SK-N-SH (cell line): ENCODE measurements around the gene MBNL2. TPM values are rescaled to one million over a fixed set of nuclear protein-coding genes. Genes with fewer than 3 reads are reported as not detected.

Experiments
- CTCF ChIA-PET: fragments of 300-600, 350-600 bp; formaldehyde crosslinking; extraction: SDS; loops from one replicate; lab custom pipeline; 2021; lab: Yijun Ruan, JAX
- POLR2A ChIA-PET: fragments of 350-600 bp; sonication (Branson Sonifier 250); formaldehyde crosslinking; extraction: SDS; loops from one replicate; lab custom pipeline; 2020; ENCODE audit warnings: antibody characterized with exemption, inconsistent platforms; lab: Yijun Ruan, JAX
- DNase-seq: peaks from one replicate; pipeline ENCODE4 v3.0.0; 2012
- H2AFZ ChIP-seq: fragments of 200-600 bp; sonication (generic); 2 replicates; pipeline ENCODE4 v1.8.1; 2016; ENCODE audit warnings: antibody characterized with exemption, mild to moderate bottlenecking, low read depth
- H3F3A ChIP-seq: fragments of 200-600 bp; sonication (generic); replicated peaks from 2 replicates; pipeline ENCODE3; 2016; ENCODE audit warnings: antibody characterized with exemption, mild to moderate bottlenecking; ENCODE audit not compliant: insufficient read depth
- H3K27ac ChIP-seq, 2 experiments: fragments of 200-500 bp in 1 of 2; fragments of 200-600 bp in 1 of 2; sonication (Bioruptor generic) in 1 of 2; sonication (generic), shearing (Covaris generic) in 1 of 2; 2 replicates each; pipeline versions ENCODE4 v1.5.1 to v1.6.1; 2014 to 2016; ENCODE audit warnings: low read depth in 2 of 2, inconsistent platforms in 1 of 2, low read length in 1 of 2, mild to moderate bottlenecking in 1 of 2, mixed read lengths in 1 of 2
- H3K27me3 ChIP-seq: fragments of 200-600 bp; sonication (generic), shearing (Covaris generic); 2 replicates; pipeline ENCODE4 v1.6.1; 2016; ENCODE audit warnings: mixed run types; ENCODE audit not compliant: insufficient read depth
- H3K36me3 ChIP-seq, 2 experiments: fragments of 200-500 bp in 1 of 2; fragments of 200-600 bp in 1 of 2; sonication (Bioruptor generic) in 1 of 2; sonication (generic) in 1 of 2; replicated peaks in 1 of 2; 2 replicates each; pipeline versions ENCODE3 to v1.5.1; 2014 to 2016; ENCODE audit warnings: low read length in 1 of 2, mild to moderate bottlenecking in 1 of 2; ENCODE audit not compliant: insufficient read depth in 2 of 2, control insufficient read depth in 1 of 2
- H3K4me1 ChIP-seq, 2 experiments: fragments of 200-500 bp in 1 of 2; fragments of 200-600 bp in 1 of 2; sonication (Bioruptor generic) in 1 of 2; sonication (generic), shearing (Covaris generic) in 1 of 2; 2 replicates each; pipeline versions ENCODE4 v1.5.1 to v1.6.1; 2014 to 2016; ENCODE audit warnings: low read depth in 1 of 2, low read length in 1 of 2, mixed run types in 1 of 2; ENCODE audit not compliant: insufficient read depth in 2 of 2, control insufficient read depth in 1 of 2
- H3K4me2 ChIP-seq: fragments of 200-600 bp; sonication (generic), shearing (Covaris generic); 2 replicates; pipeline ENCODE4 v1.6.1; 2017; ENCODE audit warnings: mixed run types
- H3K4me3 ChIP-seq, 2 experiments: fragments of 200-500 bp in 1 of 2; fragments of 200-600 bp in 1 of 2; sonication (Bioruptor generic) in 1 of 2; sonication (generic), shearing (Covaris generic) in 1 of 2; 2 replicates each; pipeline versions ENCODE4 v1.5.1 to v1.8.1; 2014 to 2016; ENCODE audit warnings: low read depth in 2 of 2, inconsistent platforms in 1 of 2, low read length in 1 of 2, mild to moderate bottlenecking in 1 of 2, mixed read lengths in 1 of 2, moderate library complexity in 1 of 2
- H3K79me2 ChIP-seq: fragments of 200-600 bp; sonication (generic); 2 replicates; pipeline ENCODE4 v1.8.1; 2017; ENCODE audit warnings: mild to moderate bottlenecking; ENCODE audit not compliant: insufficient read depth
- H3K9ac ChIP-seq: fragments of 200-600 bp; sonication (generic); 2 replicates; pipeline ENCODE4 v1.6.1; 2017; ENCODE audit warnings: mixed run types
- H3K9me2 ChIP-seq: fragments of 200-600 bp; sonication (generic); 2 replicates; pipeline ENCODE4 v1.6.1; 2017; ENCODE audit warnings: mixed run types
- H3K9me3 ChIP-seq: fragments of 200-600 bp; sonication (generic); 2 replicates; pipeline ENCODE4 v1.6.1; 2017; ENCODE audit warnings: mixed run types, mild to moderate bottlenecking, moderate library complexity
- H4K20me1 ChIP-seq: fragments of 200-600 bp; sonication (generic); 2 replicates; pipeline ENCODE4 v1.6.1; 2017; ENCODE audit warnings: mild to moderate bottlenecking, mixed run types; ENCODE audit not compliant: insufficient read depth
- EP300 ChIP-seq, 2 experiments: IDR thresholded peaks; 2 replicates each; pipeline versions ENCODE4 v1.4.0 to v1.6.1; 2012; ENCODE audit warnings: borderline replicate concordance in 1 of 2, low read depth in 1 of 2, low read length in 1 of 2
- FOSL2 ChIP-seq: IDR thresholded peaks from 2 replicates; pipeline ENCODE4 v1.4.0; 2012; ENCODE audit warnings: low read depth, mild to moderate bottlenecking, moderate library complexity, borderline replicate concordance
- FOXJ3 ChIP-seq: sonication (generic); formaldehyde crosslinking; IDR thresholded peaks from 2 replicates; pipeline ENCODE4 v1.5.1; 2020; ENCODE audit warnings: mild to moderate bottlenecking, missing genetic modification reagents
- FOXM1 ChIP-seq: IDR thresholded peaks from 2 replicates; pipeline ENCODE4 v1.4.0; 2012; ENCODE audit warnings: low read depth, mild to moderate bottlenecking
- GATA2 ChIP-seq: sonication (generic); formaldehyde crosslinking; IDR thresholded peaks from 2 replicates; pipeline ENCODE4 v1.5.0; 2020; ENCODE audit warnings: mild to moderate bottlenecking, missing genetic modification reagents
- JUND ChIP-seq: IDR thresholded peaks from 2 replicates; pipeline ENCODE4 v1.4.0; 2012
- MAX ChIP-seq: IDR thresholded peaks from 2 replicates; pipeline ENCODE4 v1.4.0; 2012; ENCODE audit warnings: low read depth
- MXI1 ChIP-seq: IDR thresholded peaks from 2 replicates; pipeline ENCODE4 v1.6.1; 2012; ENCODE audit warnings: mild to moderate bottlenecking, low read depth, low read length, improper control_type of control experiment
- NRF1 ChIP-seq: IDR thresholded peaks from 2 replicates; pipeline ENCODE4 v1.6.1; 2012; ENCODE audit warnings: low read depth, mild to moderate bottlenecking, low read length
- PBX3 ChIP-seq: IDR thresholded peaks from 2 replicates; pipeline ENCODE4; 2012
- POLR2AphosphoS5 ChIP-seq: IDR thresholded peaks from 2 replicates; pipeline ENCODE4 v1.6.1; 2012; ENCODE audit warnings: low read depth, low read length
- USF1 ChIP-seq: IDR thresholded peaks from 2 replicates; pipeline ENCODE4 v1.4.0; 2012; ENCODE audit warnings: low read depth, borderline replicate concordance
- USF2 ChIP-seq: fragments of 150-350 bp; IDR thresholded peaks from 2 replicates; pipeline ENCODE4 v1.6.1; 2017; ENCODE audit warnings: antibody characterized with exemption, low read length, low read depth, borderline replicate concordance
- YY1 ChIP-seq: IDR thresholded peaks from 2 replicates; pipeline ENCODE4 v1.4.0; 2012; ENCODE audit warnings: low read depth, mild to moderate bottlenecking
- ZBTB33 ChIP-seq: IDR thresholded peaks from 2 replicates; pipeline ENCODE4 v1.4.0; 2012; ENCODE audit warnings: low read depth, borderline replicate concordance
- WGBS: methylation state at CpG from one replicate; pipeline ENCODE4 v1.1.6; 2017; ENCODE audit warnings: low lambda C conversion rate; 5-methylcytosine and 5-hydroxymethylcytosine counted together
- polyA plus RNA-seq, 3 experiments: library from polyadenylated mRNA; depleted of rRNA; stranded (reverse); fragments of >200 nt; gene quantifications; 2 replicates each; pipeline ENCODE4 v1.2.3, GENCODE V29; 2012

MBNL2 gene
- polyA plus RNA-seq, 1 of the 3 experiments (the other 2 are of a cell fraction): 24.5 TPM

- ChIA-PET POLR2A (interaction anchor here (1.0 to 1.6 kb wide), 4 partner anchors 9 to 213 kb away, joined by 3 to 4 read pairs (median 3); partner anchors contain the start of gene MBNL2), CTCF (interaction anchor here (1.2 to 2.3 kb wide), 2 partner anchors 75 to 365 kb away, joined by 3 to 11 read pairs; no protein-coding TSS in a partner anchor)
- Histone ChIP-seq H3K4me2 (peak overlapping the region; percentile 71), H3K9me2 (no peaks in the 10 kb centered on the region), H3K36me3 (peaks cover 10 to 18% of the 10 kb centered on the region in 2 experiments), H3K79me2 (peaks cover 58% of the 10 kb centered on the region), H2AFZ (0 out of 2 replicates have a peak overlapping the region, but pooled peaks have one; percentile 15), H4K20me1 (peaks cover 13% of the 10 kb centered on the region; the same call in 1 of the 2 replicates), H3K27ac (peak overlapping the region; percentile 63 to 91; a peak in 3 of 4 replicates), H3K4me1 (peaks cover 21 to 22% of the 10 kb centered on the region in 2 experiments; a peak in 3 of 4 replicates), H3K9ac (peak overlapping the region; percentile 78), H3K27me3 (no peaks in the 10 kb centered on the region), H3F3A (peaks cover 3% of the 10 kb centered on the region), H3K9me3 (no peaks in the 10 kb centered on the region), H3K4me3 (peak overlapping the region; percentile 77 to 88)
- DNase-seq: peak; percentile 22
- under 1% methylated on average over 7 of the region's 60 CpGs for WGBS
- 0 out of 2 replicates have a peak, but pooled peaks have one; percentile 14 for TF ChIP-seq FOXJ3 (CRISPR knock-in tag)
- TF ChIP-seq FOXM1: no peak
- TF ChIP-seq MXI1: peak; percentile 52; the same call in 1 of the 2 replicates
Observed at GRCh38 chr13:97434397-97435201, 212.5 kb downstream of the MBNL2 start.

- Histone ChIP-seq H3K36me3 (peaks cover 15 to 18% of the 10 kb centered on the region in 2 experiments), H3K4me3 (peak overlapping the region; percentile 77 to 88), H3K9me3 (no peaks in the 10 kb centered on the region), H2AFZ (0 out of 2 replicates have a peak overlapping the region, but pooled peaks have one; percentile 15), H3K27me3 (no peaks in the 10 kb centered on the region), H3K9ac (peak overlapping the region; percentile 78), H3K4me1 (peaks cover 19% of the 10 kb centered on the region in 2 experiments; a peak in 3 of 4 replicates), H3K79me2 (peaks cover 65% of the 10 kb centered on the region), H3K27ac (peak overlapping the region in 1 of 2 experiments; percentile 63; a peak in 2 of 4 replicates), H3F3A (peaks cover 3% of the 10 kb centered on the region), H3K4me2 (peak overlapping the region; percentile 71), H3K9me2 (no peaks in the 10 kb centered on the region), H4K20me1 (peaks cover 13% of the 10 kb centered on the region; the same call in 1 of the 2 replicates)
- POLR2A ChIA-PET: interaction anchor here (1.2 kb wide), 1 partner anchor 10 kb away, joined by 3 read pairs; no protein-coding TSS in a partner anchor
- TF ChIP-seq FOXJ3 (CRISPR knock-in tag) (no peak), GATA2 (CRISPR knock-in tag) (no peak), PBX3 (no peak), JUND (no peak), USF1 (no peak), FOSL2 (no peak), YY1 (no peak), EP300 (IDR thresholded peaks at IDR 0.05; ENCODE audit: borderline replicate concordance in 1 of 2, low read depth in 1 of 2, low read length in 1 of 2) (no peak), NRF1 (no peak), POLR2AphosphoS5 (no peak), MAX (no peak), ZBTB33 (no peak), USF2 (no peak), MXI1 (no peak)
- WGBS: 11% methylated on average over 3 of the region's 3 CpGs
- CTCF ChIA-PET: no interaction called here
- no peak for DNase-seq
Observed at GRCh38 chr13:97435323-97435722, 213.2 kb downstream of the MBNL2 start.
